Stimulated activated CD4-positive, alpha-beta T cell treated with anti-CD3 and anti-CD28 coated beads, Interleukin-12 subunit alpha, Interleukin-12 subunit beta, amount 100 ng/mL, for 4 hours (primary cell): ENCODE data around the gene RNF146.
"Not testable (repeated sequence)": the region's sequence is repeated elsewhere in the genome, so short reads cannot be mapped to it uniquely, and the experiment has no call there.

Experiments
- DNase-seq: peaks from one replicate; pipeline ENCODE4 v3.0.0-alpha.2; 2020

RNF146 gene

GRCh38 chr6:127289934-127290333 is 23.3 kb downstream of the RNF146 start:
- DNase-seq, result no peak

GRCh38 chr6:127290391-127291265 is 24.0 kb downstream of the RNF146 start:
- no peak for DNase-seq

- no peak for DNase-seq
These were observed 24.8 kb downstream of the RNF146 start for GRCh38 chr6:127291495-127291894.

GRCh38 chr6:127297502-127298070 is 30.9 kb downstream of the RNF146 start:
- no peak for DNase-seq

- DNase-seq, result no peak
These were observed 31.8 kb downstream of the RNF146 start for GRCh38 chr6:127298475-127298874.

- DNase-seq, result no peak
These were observed 33.0 kb downstream of the RNF146 start for GRCh38 chr6:127299522-127300240.

GRCh38 chr6:127300411-127300810 is 33.7 kb downstream of the RNF146 start:
- DNase-seq, result no peak

GRCh38 chr6:127301199-127301700 is 34.6 kb downstream of the RNF146 start:
- DNase-seq, result no peak

- peak; percentile 28 for DNase-seq
These were observed 36.3 kb downstream of the RNF146 start for GRCh38 chr6:127302728-127303660.

- DNase-seq, result no peak
These were observed 37.3 kb downstream of the RNF146 start for GRCh38 chr6:127303917-127304316.

GRCh38 chr6:127305741-127306140 is 39.1 kb downstream of the RNF146 start:
- no peak for DNase-seq

GRCh38 chr6:127317388-127318128 is 50.9 kb downstream of the RNF146 start:
- DNase-seq, result no peak

- DNase-seq, result no peak
These were observed 53.0 kb downstream of the RNF146 start for GRCh38 chr6:127319686-127320085.

- DNase-seq, result no peak
These were observed 61.5 kb downstream of the RNF146 start for GRCh38 chr6:127328043-127328609.

GRCh38 chr6:127331256-127331655 is 64.6 kb downstream of the RNF146 start:
- DNase-seq, result not testable (repeated sequence)

- DNase-seq, result no peak
These were observed 65.8 kb downstream of the RNF146 start for GRCh38 chr6:127332383-127332961.
